NCI-H2196 (cell line): ENCODE results near the gene CPT1A.
"Not testable (repeated sequence)": the region's sequence is repeated elsewhere in the genome, so short reads cannot be mapped to it uniquely, and the experiment has no call there.

ENCODE experiments used
- DNase-seq: peaks from one replicate; lab custom pipeline; 2025; ENCODE audit not compliant: unreplicated experiment; lab: John Stamatoyannopoulos, UW

The CPT1A gene

GRCh38 chr11:68841718-68842426 lies at the start of gene CPT1A:
Gene CPT1A (minus strand): TSS chr11:68841916. CDS start chr11:68815474, 26,442 bp downstream.
- peak; percentile 69 for DNase-seq

- no peak for DNase-seq
Measured at GRCh38 chr11:68890490-68891231, 48.9 kb upstream of the CPT1A start.

- DNase-seq, result no peak
Measured at GRCh38 chr11:68889948-68890446, 48.3 kb upstream of the CPT1A start.

GRCh38 chr11:68884827-68885226 lies 43.1 kb upstream of the CPT1A start:
- not testable (repeated sequence) for DNase-seq

- DNase-seq, result no peak
Measured at GRCh38 chr11:68882391-68882790, 40.7 kb upstream of the CPT1A start.

- DNase-seq, result no peak
Measured at GRCh38 chr11:68881320-68881719, 39.6 kb upstream of the CPT1A start.

- DNase-seq, result no peak
Measured at GRCh38 chr11:68880851-68881250, 39.1 kb upstream of the CPT1A start.

GRCh38 chr11:68878022-68878421 lies 36.3 kb upstream of the CPT1A start:
- DNase-seq, result no peak

- DNase-seq, result no peak
Measured at GRCh38 chr11:68872216-68873003, 30.7 kb upstream of the CPT1A start.

GRCh38 chr11:68870470-68870869 lies 28.8 kb upstream of the CPT1A start:
- no peak for DNase-seq

- DNase-seq, result no peak
Measured at GRCh38 chr11:68868221-68868835, 26.6 kb upstream of the CPT1A start.

GRCh38 chr11:68867066-68867465 lies 25.4 kb upstream of the CPT1A start:
- DNase-seq, result no peak

GRCh38 chr11:68865241-68865640 lies 23.5 kb upstream of the CPT1A start:
- no peak for DNase-seq

- DNase-seq, result no peak
Measured at GRCh38 chr11:68863553-68864265, 22.0 kb upstream of the CPT1A start.

GRCh38 chr11:68862421-68862820 lies 20.7 kb upstream of the CPT1A start:
- no peak for DNase-seq

GRCh38 chr11:68859123-68859522 lies 17.4 kb upstream of the CPT1A start:
- no peak for DNase-seq

- DNase-seq, result no peak
Measured at GRCh38 chr11:68857037-68857586, 15.4 kb upstream of the CPT1A start.

- not testable (repeated sequence) for DNase-seq
Measured at GRCh38 chr11:68856425-68857030, 14.8 kb upstream of the CPT1A start.

GRCh38 chr11:68855205-68855981 lies 13.7 kb upstream of the CPT1A start:
- no peak for DNase-seq
